Prostate gland (tissue), 2 donors: ENCODE results near the gene KCNK1.
"Not testable (repeated sequence)": the region's sequence is repeated elsewhere in the genome, so short reads cannot be mapped to it uniquely, and the experiment has no call there.

Experiments
- CTCF ChIP-seq, 4 experiments: fragments of 200-600 bp in 2 of 4; fragments of 450-650 bp in 2 of 4; sonication (generic) in 2 of 4; IDR thresholded peaks; 1 replicate in 3 of 4; 2 replicates in 1 of 4; pipeline ENCODE4 v1.5.1; 2016 to 2019; ENCODE audit warnings: antibody characterized with exemption in 4 of 4, mild to moderate bottlenecking in 2 of 4, moderate library complexity in 2 of 4
- POLR2A ChIP-seq: fragments of 450-650 bp; IDR thresholded peaks from one replicate; pipeline ENCODE4 v1.6.1; 2016; ENCODE audit warnings: antibody characterized with exemption, mild to moderate bottlenecking

GRCh38 chr1:233619414-233619813 lies 5.5 kb downstream of the KCNK1 start:
- TF ChIP-seq CTCF (IDR thresholded peaks at IDR 0.05); POLR2A: not testable (repeated sequence)
